OCI-LY1 (cell line): Measurements from ENCODE around the gene KLHDC8A.

Experiments used
- H2AFZ ChIP-seq: fragments of 200-600 bp; sonication (generic), shearing (Covaris generic); 2 replicates; pipeline ENCODE4 v1.6.0; 2014; ENCODE audit warnings: antibody characterized with exemption, mild to moderate bottlenecking, low read length
- H3F3A ChIP-seq: fragments of 200-600 bp; sonication (generic), shearing (Covaris generic); 2 replicates; pipeline ENCODE4 v1.6.0; 2014; ENCODE audit warnings: mild to moderate bottlenecking, antibody characterized with exemption, low read length, moderate library complexity; ENCODE audit not compliant: insufficient read depth
- H3K27ac ChIP-seq: fragments of 200-600 bp; sonication (generic); 2 replicates; pipeline ENCODE4 v1.5.1; 2014; ENCODE audit warnings: low read length, mixed run types, mild to moderate bottlenecking, low read depth; ENCODE audit not compliant: poor library complexity, severe bottlenecking
- H3K27me3 ChIP-seq: fragments of 200-600 bp; sonication (generic); 2 replicates; pipeline ENCODE4 v1.6.0; 2014; ENCODE audit warnings: antibody characterized with exemption, mild to moderate bottlenecking, low read length, moderate library complexity; ENCODE audit not compliant: insufficient read depth
- H3K36me3 ChIP-seq: fragments of 200-600 bp; sonication (generic); 2 replicates; pipeline ENCODE4 v1.6.1; 2014; ENCODE audit warnings: mild to moderate bottlenecking, antibody characterized with exemption, low read length, moderate library complexity, mixed read lengths; ENCODE audit not compliant: insufficient read depth
- H3K4me1 ChIP-seq: fragments of 200-600 bp; sonication (generic); 2 replicates; pipeline ENCODE4 v1.5.1; 2014; ENCODE audit warnings: mild to moderate bottlenecking, low read length, moderate library complexity; ENCODE audit not compliant: insufficient read depth, severe bottlenecking
- H3K4me2 ChIP-seq: fragments of 200-600 bp; sonication (generic), shearing (Covaris generic); 2 replicates; pipeline ENCODE4 v1.6.1; 2014; ENCODE audit warnings: low read length
- H3K4me3 ChIP-seq: fragments of 200-600 bp; sonication (generic); 2 replicates; pipeline ENCODE4 v1.5.1; 2014; ENCODE audit warnings: low read length, low read depth, mild to moderate bottlenecking, mixed read lengths; ENCODE audit not compliant: poor library complexity, severe bottlenecking
- H3K79me2 ChIP-seq: fragments of 200-600 bp; shearing (Covaris generic); 2 replicates; pipeline ENCODE4 v1.6.1; 2016; ENCODE audit warnings: mixed run types, low read length, mixed read lengths; ENCODE audit not compliant: insufficient read depth
- H3K9ac ChIP-seq: fragments of 200-600 bp; sonication (generic), shearing (Covaris generic); 2 replicates; pipeline ENCODE4 v1.6.1; 2014; ENCODE audit warnings: mild to moderate bottlenecking, low read length, mixed read lengths
- H3K9me2 ChIP-seq: fragments of 200-600 bp; sonication (generic), shearing (Covaris generic); 2 replicates; pipeline ENCODE4 v1.6.1; 2014; ENCODE audit warnings: low read depth, mild to moderate bottlenecking, low read length, mixed read lengths
- H3K9me3 ChIP-seq: fragments of 200-600 bp; shearing (Covaris generic); 2 replicates; pipeline ENCODE4 v1.6.1; 2014; ENCODE audit warnings: low read length, mixed read lengths
- H4K20me1 ChIP-seq: fragments of 200-600 bp; sonication (generic), shearing (Covaris generic); 2 replicates; pipeline ENCODE4 v1.6.0; 2016; ENCODE audit warnings: mild to moderate bottlenecking, low read length; ENCODE audit not compliant: insufficient read depth
- CTCF ChIP-seq: fragments of 200-600 bp; sonication (generic), shearing (Covaris generic); IDR thresholded peaks from 2 replicates; pipeline ENCODE4 v1.5.1; 2017; ENCODE audit warnings: mild to moderate bottlenecking, antibody characterized with exemption, low read length, moderate library complexity, mixed read lengths
- EZH2 ChIP-seq: fragments of 200-600 bp; sonication (generic), shearing (Covaris generic); IDR thresholded peaks from 2 replicates; pipeline ENCODE4 v1.8.0; 2017; ENCODE audit warnings: borderline replicate concordance, mixed run types, mild to moderate bottlenecking, antibody characterized with exemption, low read length, moderate library complexity, mixed read lengths

The KLHDC8A gene

GRCh38 chr1:205294934-205295333 is 61.8 kb downstream of the KLHDC8A start:
- no peaks in the 10 kb centered on the region for H3K9me2 ChIP-seq
- H3K4me1 ChIP-seq, result peaks cover 46% of the 10 kb centered on the region

GRCh38 chr1:205294175-205294917 is 62.4 kb downstream of the KLHDC8A start:
- Histone ChIP-seq H3K27ac (peak overlapping the region; percentile 46), H3K27me3 (no peaks in the 10 kb centered on the region), H3K4me1 (peaks cover 42% of the 10 kb centered on the region), H3K79me2 (no peaks in the 10 kb centered on the region), H3K9me2 (no peaks in the 10 kb centered on the region), H4K20me1 (no peaks in the 10 kb centered on the region), H3K36me3 (no peaks in the 10 kb centered on the region), H3K4me2 (no peak overlapping the region), H3F3A (0 out of 2 replicates have a peak, but pooled peaks cover 3% of the 10 kb centered on the region), H2AFZ (no peak overlapping the region), H3K9ac (no peak overlapping the region), H3K9me3 (no peaks in the 10 kb centered on the region), H3K4me3 (no peak overlapping the region)
- no peak for TF ChIP-seq EZH2
- no peak for TF ChIP-seq CTCF

More at GRCh38 chr1:205294934-205295333, 61.8 kb downstream of the KLHDC8A start:
- Histone ChIP-seq H3K9me3 (no peaks in the 10 kb centered on the region), H3K27ac (no peak overlapping the region), H3F3A (0 out of 2 replicates have a peak, but pooled peaks cover 4% of the 10 kb centered on the region), H3K36me3 (no peaks in the 10 kb centered on the region), H4K20me1 (no peaks in the 10 kb centered on the region), H3K9ac (no peak overlapping the region), H2AFZ (no peak overlapping the region), H3K27me3 (no peaks in the 10 kb centered on the region), H3K4me3 (no peak overlapping the region), H3K4me2 (no peak overlapping the region), H3K79me2 (no peaks in the 10 kb centered on the region)
- TF ChIP-seq EZH2 (no peak), CTCF (no peak)

GRCh38 chr1:205293350-205294074 is 63.2 kb downstream of the KLHDC8A start:
- Histone ChIP-seq H3K36me3 (no peaks in the 10 kb centered on the region), H3K9me2 (no peaks in the 10 kb centered on the region), H3K27me3 (no peaks in the 10 kb centered on the region), H3K4me1 (peaks cover 43% of the 10 kb centered on the region), H3K27ac (peak overlapping the region; percentile 46), H3F3A (0 out of 2 replicates have a peak, but pooled peaks cover 3% of the 10 kb centered on the region), H3K9ac (no peak overlapping the region), H3K4me3 (no peak overlapping the region), H2AFZ (no peak overlapping the region), H4K20me1 (no peaks in the 10 kb centered on the region), H3K79me2 (no peaks in the 10 kb centered on the region), H3K4me2 (no peak overlapping the region), H3K9me3 (no peaks in the 10 kb centered on the region)
- TF ChIP-seq EZH2, result no peak
- no peak for TF ChIP-seq CTCF
